Measurements from ENCODE around the gene MICALL1.

DNA sequence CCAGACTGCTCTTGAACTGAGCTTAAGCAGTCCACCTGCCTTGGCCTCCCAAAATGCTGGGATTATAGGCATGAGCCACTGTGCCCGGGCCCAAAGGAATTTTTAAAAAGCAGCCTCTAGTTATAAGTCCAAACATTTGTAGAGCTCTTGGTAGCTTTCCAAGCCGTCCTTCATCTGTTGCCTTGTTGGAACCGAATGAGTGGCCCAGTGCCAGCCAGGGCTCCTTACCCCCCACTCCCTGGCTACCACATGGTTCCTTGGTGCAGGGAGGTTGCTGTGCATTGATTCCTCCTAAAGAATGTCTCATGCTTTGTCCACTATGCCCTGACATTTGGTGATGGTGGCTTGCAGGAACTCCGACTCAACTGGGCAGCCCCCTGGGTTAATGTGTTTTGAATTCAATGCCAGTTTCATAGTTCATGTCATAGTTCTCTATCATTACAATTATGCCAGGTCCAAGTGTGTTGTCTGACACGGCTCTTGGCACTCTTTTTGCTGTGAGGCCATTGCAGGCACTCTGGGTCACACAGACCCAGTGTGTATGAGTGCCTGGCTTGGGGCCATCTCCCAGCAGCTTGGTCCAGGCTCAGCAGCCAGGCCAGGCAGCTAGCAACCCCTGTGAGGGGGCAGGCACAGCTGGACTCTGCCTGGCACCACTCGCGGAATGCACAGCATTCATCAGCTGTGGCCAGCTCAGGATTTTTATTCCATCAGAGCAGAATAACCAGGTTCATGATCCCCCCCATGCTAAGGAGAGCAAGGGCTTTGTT is 13.3 kb upstream of the MICALL1 start:
- no peak for TF ChIP-seq POLR2A (IDR thresholded peaks at IDR 0.05; ENCODE audit: low read length)
- no peak for TF ChIP-seq GATA1 (IDR thresholded peaks at IDR 0.05; ENCODE audit: low read depth, low read length)
